GM18951 (cell line): ENCODE results near the gene KCNH3.

Experiments
- POLR2A ChIP-seq: IDR thresholded peaks from 4 replicates; pipeline ENCODE4 v1.6.1; 2011; ENCODE audit warnings: mild to moderate bottlenecking; ENCODE audit not compliant: insufficient read length, insufficient read depth; ENCODE audit errors: extremely low read depth
- in situ Hi-C: fragments of 300-500 bp; cut with MboI; formaldehyde crosslinking; loops from one replicate; pipeline ENCODE4 v1.12.0; 2022; ENCODE audit warnings: low sequenced_read_pairs, mixed read lengths, inconsistent platforms; ENCODE audit not compliant: unreplicated experiment

The KCNH3 gene

GRCh38 chr12:49535921-49536525 is 2.8 kb upstream of the KCNH3 start:
- TF ChIP-seq POLR2A, result no peak
- in situ Hi-C loops, result no loop called here

- in situ Hi-C loops, result no loop called here
- no peak for TF ChIP-seq POLR2A
Observed at GRCh38 chr12:49536526-49537071, 2.2 kb upstream of the KCNH3 start.

- in situ Hi-C loops, result no loop called here
Observed at GRCh38 chr12:49537231-49537751, 1.5 kb upstream of the KCNH3 start.

GRCh38 chr12:49537752-49538509 is 899 bp upstream of the KCNH3 start:
- in situ Hi-C loops, result no loop called here
- TF ChIP-seq POLR2A, result no peak

More at GRCh38 chr12:49537231-49537751, 1.5 kb upstream of the KCNH3 start:
- no peak for TF ChIP-seq POLR2A

GRCh38 chr12:49539406-49540228 is 787 bp downstream of the KCNH3 start:
- in situ Hi-C loops, result no loop called here

GRCh38 chr12:49540229-49541139 is 1.7 kb downstream of the KCNH3 start:
- in situ Hi-C loops, result no loop called here
- TF ChIP-seq POLR2A, result no peak

More at GRCh38 chr12:49539406-49540228, 787 bp downstream of the KCNH3 start:
- TF ChIP-seq POLR2A, result no peak

GRCh38 chr12:49541140-49541861 is 2.5 kb downstream of the KCNH3 start:
- in situ Hi-C loops, result no loop called here
- no peak for TF ChIP-seq POLR2A

- in situ Hi-C loops, result no loop called here
- no peak for TF ChIP-seq POLR2A
Observed at GRCh38 chr12:49541911-49542505, 3.2 kb downstream of the KCNH3 start.

GRCh38 chr12:49542592-49543160 is 3.8 kb downstream of the KCNH3 start:
- TF ChIP-seq POLR2A, result no peak
- in situ Hi-C loops, result no loop called here

- no peak for TF ChIP-seq POLR2A
- in situ Hi-C loops, result no loop called here
Observed at GRCh38 chr12:49543221-49543913, 4.5 kb downstream of the KCNH3 start.
